Stimulated activated CD4-positive, alpha-beta T cell treated with anti-CD3 and anti-CD28 coated beads, Interleukin-1b, Interleukin-23, amount 100 ng/mL, for 4 hours (primary cell): ENCODE results near the gene PBX3.

Experiments used
- DNase-seq, 2 donors: peaks; one replicate each; pipeline ENCODE4 v3.0.0-alpha.2; 2020; ENCODE audit warnings: low read depth in 2 of 2

The PBX3 gene

GRCh38 chr9:125949703-125950460 is 202.7 kb downstream of the PBX3 start:
- no peak for DNase-seq

GRCh38 chr9:125950880-125951471 is 203.8 kb downstream of the PBX3 start:
- DNase-seq: no peak

- no peak for DNase-seq
Observed at GRCh38 chr9:125953314-125954019, 206.3 kb downstream of the PBX3 start.

GRCh38 chr9:125956102-125956501 is 208.9 kb downstream of the PBX3 start:
- no peak for DNase-seq

- no peak for DNase-seq
Observed at GRCh38 chr9:125959315-125959714, 212.1 kb downstream of the PBX3 start.

GRCh38 chr9:125959951-125960619 is 212.9 kb downstream of the PBX3 start:
- no peak for DNase-seq

- DNase-seq: no peak
Observed at GRCh38 chr9:125960626-125961025, 213.5 kb downstream of the PBX3 start.

- no peak for DNase-seq
Observed at GRCh38 chr9:125961072-125961471, 213.9 kb downstream of the PBX3 start.

- no peak for DNase-seq
Observed at GRCh38 chr9:125963932-125964331, 216.8 kb downstream of the PBX3 start.

- no peak for DNase-seq
Observed at GRCh38 chr9:125964702-125965225, 217.6 kb downstream of the PBX3 start.

GRCh38 chr9:125965477-125965876 is 218.3 kb downstream of the PBX3 start:
- DNase-seq: no peak

- no peak for DNase-seq
Observed at GRCh38 chr9:125966466-125966865, 219.3 kb downstream of the PBX3 start.

- DNase-seq: no peak
Observed at GRCh38 chr9:125966959-125967711, 220.0 kb downstream of the PBX3 start.

GRCh38 chr9:125968714-125969374 is 221.7 kb downstream of the PBX3 start:
- no peak for DNase-seq

GRCh38 chr9:125969462-125969861 is 222.3 kb downstream of the PBX3 start:
- no peak for DNase-seq

GRCh38 chr9:125969868-125970267 is 222.7 kb downstream of the PBX3 start:
- DNase-seq: no peak

GRCh38 chr9:125970340-125970739 is 223.2 kb downstream of the PBX3 start:
- no peak for DNase-seq

GRCh38 chr9:125971050-125971449 is 223.9 kb downstream of the PBX3 start:
- no peak for DNase-seq

- no peak for DNase-seq
Observed at GRCh38 chr9:125972012-125972729, 225.0 kb downstream of the PBX3 start.

- DNase-seq: no peak
Observed at GRCh38 chr9:125973547-125973946, 226.4 kb downstream of the PBX3 start.
